HG02870 (cell line): ENCODE results near the gene CABCOCO1.
"Not testable (repeated sequence)": the region's sequence is repeated elsewhere in the genome, so short reads cannot be mapped to it uniquely, and the experiment has no call there.

Experiments
- ATAC-seq: cut with Tn5 transposase; IDR thresholded peaks from one replicate; pipeline ENCODE4 v1.9.1; 2021; ENCODE audit warnings: mild to moderate bottlenecking, moderate library complexity; ENCODE audit not compliant: unreplicated experiment

The CABCOCO1 gene

DNA sequence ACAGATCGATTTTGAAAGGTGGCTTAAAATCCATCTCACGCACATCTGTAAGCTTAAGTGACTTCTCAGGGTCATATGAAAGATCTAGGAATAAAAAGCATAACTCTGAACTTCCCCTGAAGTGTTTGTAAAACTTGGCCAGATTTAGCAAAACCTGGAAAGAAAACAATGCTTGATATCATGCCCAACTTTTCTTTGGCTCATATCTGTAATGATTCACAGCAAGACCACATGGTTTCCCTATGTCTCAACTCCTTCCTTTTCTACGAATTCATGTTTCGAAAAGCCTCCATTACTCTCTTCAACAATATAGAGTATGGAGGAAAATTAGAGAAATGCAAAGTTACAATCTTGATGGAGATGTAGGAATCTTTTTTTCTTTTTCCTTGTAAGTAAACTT lies 20.1 kb upstream of the CABCOCO1 start:
- no peak for ATAC-seq

DNA sequence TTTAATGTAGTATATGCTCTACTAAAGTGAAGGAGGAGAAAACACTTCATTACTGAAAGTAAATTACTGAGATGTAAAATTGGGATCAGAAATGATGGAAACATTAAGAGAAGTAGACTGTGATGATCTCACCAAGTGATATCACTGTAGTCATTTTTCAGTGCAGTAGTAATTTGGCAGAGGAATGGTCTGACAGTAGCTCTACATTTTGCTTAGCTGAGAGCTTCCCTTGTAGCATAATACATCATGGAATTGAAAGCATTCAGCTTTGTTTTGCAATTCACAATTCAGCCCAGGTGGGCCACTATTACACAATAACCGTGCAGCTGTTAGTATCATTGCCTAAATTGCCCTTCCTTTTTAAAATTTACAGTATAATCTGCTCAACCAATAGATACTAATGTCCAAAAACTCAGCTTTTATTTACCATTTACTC lies 19.4 kb upstream of the CABCOCO1 start:
- no peak for ATAC-seq

DNA sequence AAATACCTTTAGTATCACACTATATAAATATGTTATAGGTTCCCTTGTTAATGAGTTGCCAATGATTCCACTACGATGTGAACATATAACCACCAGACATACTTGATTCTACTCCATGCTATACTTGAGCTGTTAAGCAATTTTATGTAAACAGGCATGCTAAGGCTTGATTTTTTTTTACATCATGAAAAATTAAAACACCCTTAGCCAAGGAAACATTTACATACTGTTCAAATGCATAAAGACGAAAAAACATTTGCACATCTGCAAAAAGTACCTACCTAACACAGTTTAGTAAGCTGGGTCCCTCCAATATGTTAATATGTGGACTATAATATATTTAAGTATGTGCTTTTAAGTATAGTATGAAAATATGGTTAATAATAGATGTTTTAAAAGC lies 9.0 kb upstream of the CABCOCO1 start:
- no peak for ATAC-seq

DNA sequence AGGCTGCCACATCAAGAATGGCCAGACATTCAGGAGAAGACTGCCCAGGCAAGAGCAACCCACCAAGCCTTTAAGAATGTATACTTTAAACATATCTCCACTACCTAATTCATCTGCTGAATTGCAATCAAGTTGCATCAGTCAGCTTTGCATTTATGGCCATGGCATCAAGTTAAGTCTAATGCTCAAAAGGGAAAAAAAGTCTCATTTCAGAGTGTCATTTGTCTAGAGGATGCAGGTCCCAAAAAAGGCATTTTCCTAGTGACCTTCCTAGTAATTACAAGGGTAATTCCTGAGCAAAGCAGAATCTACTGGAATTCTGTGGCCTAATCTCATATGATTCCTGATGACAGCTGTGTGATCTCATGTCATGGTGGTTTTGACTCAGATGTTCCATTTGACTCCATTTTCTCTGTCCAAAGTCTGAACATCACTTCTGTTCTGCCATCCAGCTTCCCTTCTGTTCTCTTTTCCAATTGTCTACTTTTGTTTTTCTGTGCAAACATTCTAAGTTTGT lies 7.3 kb upstream of the CABCOCO1 start:
- ATAC-seq = no peak

DNA sequence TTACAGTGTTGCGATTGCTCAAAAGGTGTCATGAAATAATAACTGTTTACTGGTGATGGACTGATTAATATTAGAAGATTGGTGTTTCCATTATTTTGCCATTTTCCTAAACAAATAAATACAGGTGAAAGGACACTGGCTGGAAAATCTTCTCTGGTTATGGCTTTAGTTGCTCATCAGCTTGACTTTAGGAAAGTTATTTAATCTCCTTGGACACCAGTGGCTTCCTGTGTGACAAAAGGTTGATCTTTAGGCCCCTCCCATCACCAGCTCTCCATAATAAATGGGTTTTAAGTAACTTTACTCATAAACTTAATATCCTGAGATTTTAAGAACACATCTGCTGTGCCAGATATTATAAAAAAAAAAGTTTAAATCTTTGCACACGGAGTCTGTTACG lies 737 bp downstream of the CABCOCO1 start:
- ATAC-seq = no peak

DNA sequence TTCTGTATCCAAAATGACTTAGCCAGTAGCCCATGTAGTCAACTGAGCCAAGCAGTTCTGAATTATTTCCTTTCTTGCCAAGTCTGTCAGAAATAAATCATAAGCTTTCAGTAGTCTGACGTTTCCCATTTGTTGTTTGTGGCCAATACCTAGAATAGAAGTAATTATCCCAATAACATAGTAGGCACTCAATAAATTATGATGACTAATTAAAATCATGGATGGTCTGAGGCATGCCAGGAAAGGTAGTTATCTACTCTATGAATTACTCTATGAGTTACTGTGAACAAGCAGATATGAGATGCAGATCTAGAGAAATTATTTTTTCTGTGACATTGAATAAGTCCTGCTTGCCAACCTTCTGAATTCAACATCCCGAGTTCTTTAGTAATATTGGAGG lies 2.3 kb downstream of the CABCOCO1 start:
- no peak for ATAC-seq

DNA sequence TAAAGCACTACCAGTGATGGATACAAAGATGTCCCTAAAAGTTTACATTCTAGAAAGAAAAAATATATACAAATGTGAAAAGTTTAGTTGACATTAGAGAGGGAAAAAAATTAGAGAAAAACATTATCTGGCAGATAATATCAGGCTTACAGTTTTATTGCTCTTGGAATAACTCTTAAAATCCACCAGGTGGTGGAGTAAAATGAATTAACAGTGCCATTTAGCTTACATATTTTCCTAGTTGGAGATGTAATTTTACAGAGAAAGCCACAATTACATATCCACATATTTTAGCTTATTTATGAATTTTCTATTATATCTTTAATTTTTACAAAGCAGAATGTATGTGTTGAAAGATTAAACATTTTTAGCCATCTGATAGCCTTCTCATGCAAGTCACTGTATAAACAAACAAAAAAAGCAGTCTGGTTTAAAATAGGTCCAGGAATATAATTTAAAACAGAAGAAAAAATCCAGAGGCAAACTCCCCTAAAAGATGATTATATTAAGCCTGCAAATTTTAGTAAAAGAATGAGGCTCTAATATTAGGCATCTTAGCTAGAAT lies 6.5 kb downstream of the CABCOCO1 start:
- no peak for ATAC-seq

DNA sequence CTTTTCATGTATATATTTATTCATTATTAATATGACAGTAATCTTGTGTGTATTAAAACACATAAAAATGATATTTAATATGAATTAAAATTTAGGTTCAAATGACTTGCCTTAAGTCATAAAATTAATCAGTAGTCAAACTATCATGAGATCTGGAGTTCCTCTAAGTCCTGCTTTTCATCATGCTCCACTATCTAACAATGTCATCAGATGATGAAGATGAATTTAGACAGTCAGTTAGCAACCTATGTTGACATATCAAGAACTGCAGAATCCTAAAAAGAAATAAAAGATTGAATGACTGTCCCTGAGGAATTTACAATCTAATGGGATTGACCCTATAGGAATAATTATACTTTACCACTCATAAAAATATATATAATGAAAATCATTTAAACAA lies 7.1 kb downstream of the CABCOCO1 start:
- no peak for ATAC-seq

DNA sequence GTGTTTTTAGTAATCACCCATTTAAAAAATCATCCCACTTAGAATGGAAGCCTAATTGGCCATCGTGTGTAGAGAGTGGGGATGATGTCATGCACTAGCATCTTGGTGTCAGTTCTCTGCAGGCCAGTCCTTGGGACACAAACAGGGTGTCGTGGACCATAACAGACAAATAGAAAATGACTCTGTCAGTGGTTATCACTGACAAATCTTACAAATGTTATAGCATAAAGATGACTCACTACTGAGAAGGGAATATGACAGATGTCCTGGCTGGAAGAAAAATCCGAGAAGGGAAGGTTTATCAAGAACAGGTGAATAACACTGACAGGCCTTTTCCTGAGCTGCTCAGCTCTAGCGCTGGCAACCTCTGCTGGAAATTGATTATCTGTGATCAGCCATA lies 10.6 kb downstream of the CABCOCO1 start:
- ATAC-seq = no peak

DNA sequence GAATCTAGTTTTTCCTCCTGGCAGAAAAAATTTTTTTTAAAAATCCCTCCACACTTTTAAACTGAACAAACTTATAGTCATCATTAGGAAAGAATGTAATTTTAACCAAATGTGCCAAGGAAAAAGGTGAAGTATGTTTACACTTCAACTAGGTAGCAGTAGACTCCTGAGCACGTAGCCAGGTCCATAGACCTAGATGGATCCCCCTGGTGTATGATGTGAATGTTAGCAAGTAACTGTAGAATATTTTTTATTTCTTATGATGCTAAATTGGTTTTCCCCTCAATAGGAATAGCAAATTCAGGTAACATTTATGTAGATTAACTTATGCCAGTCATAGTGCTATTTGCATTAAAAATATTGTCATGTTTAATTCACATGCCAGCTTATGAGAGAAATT lies 19.6 kb downstream of the CABCOCO1 start:
- ATAC-seq = no peak

DNA sequence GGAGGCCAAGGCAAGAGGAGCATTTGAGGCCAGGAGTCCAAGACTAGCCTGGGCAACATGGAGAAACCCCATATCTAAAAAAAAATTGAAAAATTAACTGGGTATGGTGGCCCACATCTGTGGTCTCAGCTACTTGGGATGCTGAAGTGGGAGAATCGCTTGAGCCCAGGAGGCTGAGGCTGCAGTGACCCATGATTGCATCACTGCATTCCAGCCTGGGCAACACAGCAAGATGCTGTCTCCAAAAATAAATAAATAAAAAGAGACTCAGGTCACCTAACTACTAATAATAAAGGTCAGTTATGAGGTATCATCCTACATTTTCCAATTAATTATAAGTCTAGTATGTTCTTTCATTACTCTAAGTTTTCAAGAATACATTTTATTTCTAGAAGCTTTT lies 20.6 kb downstream of the CABCOCO1 start:
- no peak for ATAC-seq

DNA sequence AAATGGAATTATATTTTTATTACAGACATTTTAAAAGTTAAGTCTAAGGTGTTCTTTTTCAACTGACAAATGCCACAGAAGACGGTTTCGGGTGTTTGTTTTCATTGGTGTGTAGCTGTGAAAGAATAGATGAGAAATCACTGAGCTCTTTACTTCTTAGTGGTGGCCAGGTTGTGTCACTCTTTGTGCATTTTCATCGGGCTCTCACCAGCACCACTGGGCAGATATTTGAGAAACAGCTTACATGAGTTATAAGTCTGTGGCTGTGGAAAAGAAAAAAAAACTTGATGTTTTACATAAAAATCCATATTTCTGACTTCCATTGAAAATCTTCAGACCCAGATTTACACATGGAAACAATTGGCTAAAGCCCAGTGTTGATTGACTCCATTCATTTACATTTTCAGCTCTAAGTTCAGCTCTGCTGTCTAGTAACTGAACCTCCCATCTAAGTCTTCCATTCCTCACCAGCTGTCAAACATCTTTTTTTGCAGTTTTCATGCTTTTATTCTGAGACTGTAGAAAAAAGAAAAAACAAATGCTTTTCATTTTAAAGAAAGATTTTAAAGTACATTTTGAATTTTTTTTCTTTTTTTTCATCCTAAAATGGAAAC lies 22.3 kb downstream of the CABCOCO1 start:
- no peak for ATAC-seq

DNA sequence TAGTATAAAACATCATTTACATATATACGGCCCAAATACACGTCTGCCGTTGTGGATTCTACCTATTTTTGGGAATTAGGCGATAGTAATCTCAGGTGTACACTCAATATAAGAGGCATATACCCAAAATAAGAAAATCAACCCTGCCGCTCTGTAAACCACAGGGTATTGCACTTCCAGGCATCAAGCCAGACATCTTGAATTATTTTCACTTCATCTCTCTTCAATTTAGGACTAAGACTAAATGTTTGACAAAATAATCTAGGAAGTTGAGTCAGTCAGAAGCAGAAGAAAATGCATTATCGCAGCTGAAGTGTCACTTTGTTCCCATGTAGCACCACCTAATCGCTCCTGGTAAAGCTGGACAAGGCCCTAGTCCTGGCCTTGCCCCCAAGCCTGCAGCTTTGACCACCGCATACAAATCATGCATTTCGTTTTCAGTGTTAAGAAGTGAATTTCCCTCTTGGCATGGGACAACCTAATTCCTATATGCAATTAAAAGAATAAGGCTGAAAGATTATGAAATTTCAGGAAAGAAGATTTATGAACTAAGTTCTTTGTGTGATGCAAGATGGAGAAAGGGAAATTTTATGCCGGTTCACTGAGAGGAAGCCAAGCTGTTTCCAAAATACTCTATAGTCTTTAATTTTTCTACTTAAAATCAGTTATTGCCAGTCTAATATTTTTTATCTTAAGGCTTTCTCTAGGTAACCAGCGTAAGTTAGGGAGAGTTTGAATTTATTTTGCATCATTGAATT lies 26.0 kb downstream of the CABCOCO1 start:
- ATAC-seq = no peak

DNA sequence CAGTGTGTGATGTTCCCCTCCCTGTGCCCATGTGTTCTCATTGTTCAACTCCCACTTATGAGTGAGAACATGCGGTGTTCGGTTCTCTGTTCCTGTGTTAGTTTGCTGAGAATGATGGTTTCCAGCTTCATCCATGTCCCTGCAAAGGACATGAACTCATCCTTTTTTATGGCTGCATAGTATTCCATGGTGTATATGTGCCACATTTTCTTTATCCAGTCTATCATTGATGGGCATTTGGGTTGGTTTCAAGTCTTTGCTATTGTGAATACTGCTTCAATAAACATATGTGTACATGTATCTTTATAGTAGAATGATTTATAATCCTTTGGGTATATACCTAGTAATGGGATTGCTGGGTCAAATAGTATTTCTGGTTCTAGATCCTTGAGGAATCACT lies 28.9 kb downstream of the CABCOCO1 start:
- ATAC-seq = not testable (repeated sequence)

DNA sequence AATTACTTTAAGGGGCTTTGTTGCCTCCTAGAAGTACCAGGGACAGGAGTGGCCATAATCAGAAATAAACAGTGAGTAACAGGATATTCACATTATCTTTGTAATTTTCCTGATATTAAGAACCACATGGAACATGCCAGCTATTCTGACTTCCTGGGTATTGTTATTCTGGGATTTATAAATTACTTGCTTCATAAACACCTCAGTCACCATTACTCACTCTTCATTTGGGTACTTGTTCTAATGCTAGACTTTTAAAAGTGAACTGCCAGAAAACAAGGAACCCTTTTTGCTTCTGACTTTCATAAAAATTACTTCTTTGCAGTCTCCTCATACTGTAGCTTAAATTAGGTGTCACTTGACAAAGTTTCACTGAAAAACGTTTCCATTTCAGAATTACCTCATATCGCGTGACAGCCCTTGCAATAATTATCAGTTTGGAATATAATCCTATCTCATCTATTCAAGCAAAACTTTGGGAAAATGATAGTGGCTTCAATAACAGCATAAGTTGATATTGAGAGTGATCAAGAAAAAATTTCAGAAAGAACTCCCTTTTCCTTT lies 29.8 kb downstream of the CABCOCO1 start:
- ATAC-seq = no peak

DNA sequence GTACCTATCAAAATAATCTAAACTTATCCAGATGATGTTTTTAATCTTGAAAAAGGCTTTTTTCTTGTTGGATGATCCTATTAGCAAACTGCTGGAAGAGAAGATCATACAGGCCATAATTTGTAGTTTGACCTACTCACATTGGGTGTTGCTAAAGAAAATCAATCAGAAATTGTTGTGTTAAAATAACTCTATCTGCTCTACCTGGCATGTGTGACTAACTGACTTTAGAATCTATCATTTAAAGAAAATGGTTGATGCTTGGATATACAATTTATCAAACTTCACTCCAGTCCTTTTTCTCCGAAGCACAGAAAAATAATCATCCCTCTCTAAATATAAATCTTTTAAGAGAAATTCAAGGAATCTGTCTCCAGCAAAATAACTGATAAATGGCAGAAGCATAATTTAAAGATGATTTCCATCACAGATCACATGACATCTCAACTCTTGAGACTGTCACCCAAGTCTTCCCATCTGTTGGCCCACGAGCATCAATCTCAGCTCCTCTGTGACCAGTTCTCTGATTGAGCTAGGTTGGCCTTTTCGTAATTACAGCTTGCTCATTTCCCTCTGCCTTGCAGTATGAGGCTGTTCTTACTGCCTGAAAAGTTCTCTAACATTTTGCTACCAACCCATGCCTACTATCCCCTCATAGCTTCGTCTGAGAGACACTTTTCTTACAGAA lies 36.4 kb downstream of the CABCOCO1 start:
- no peak for ATAC-seq

DNA sequence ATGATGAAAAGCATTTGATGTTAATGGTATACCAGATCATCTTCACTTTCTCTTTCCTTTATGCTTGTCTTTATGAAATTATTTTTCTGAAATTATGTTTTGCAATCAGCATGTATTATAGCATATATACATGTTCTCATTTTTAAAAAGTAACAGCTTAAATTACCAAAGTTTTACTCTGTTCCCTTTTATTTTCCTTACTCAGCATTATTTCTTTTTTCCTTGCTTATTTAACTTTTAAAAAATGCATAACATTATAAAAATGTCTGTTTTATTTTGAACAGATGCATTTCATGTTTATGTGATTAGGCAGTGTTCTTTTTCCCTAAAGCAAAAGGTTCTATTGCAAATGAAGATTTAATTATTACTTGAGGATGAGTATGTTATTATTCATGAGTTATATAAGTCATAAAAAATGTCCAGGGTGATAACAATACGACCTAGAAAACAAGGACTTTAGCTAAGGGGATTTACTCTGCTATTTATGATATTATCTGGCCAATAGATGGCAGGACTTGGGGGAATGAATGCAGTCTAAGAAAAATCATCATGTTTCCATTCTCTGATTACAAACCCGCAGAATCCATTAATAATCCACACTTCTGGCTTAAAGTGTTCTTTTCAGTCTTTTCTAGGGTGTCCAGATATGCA lies 38.5 kb downstream of the CABCOCO1 start:
- ATAC-seq = no peak

DNA sequence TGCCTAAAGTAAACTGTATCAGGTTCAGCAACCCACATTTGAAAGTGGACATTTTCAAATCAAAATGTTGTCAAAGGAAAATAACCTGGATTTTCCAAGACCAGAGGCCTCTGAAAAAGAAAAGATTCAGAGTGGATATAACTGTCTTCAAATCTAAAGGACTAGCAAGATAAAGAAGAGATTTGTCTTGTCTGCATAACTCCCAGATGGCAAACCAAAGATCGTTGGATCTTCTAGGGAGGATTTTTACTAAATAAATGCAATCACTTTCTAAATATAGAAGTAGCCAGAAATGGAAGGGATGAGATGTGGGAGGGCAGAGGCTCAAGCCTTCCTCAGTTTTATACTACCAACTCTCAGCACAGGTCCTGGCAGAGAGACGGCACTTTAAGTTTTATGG lies 39.0 kb downstream of the CABCOCO1 start:
- no peak for ATAC-seq

DNA sequence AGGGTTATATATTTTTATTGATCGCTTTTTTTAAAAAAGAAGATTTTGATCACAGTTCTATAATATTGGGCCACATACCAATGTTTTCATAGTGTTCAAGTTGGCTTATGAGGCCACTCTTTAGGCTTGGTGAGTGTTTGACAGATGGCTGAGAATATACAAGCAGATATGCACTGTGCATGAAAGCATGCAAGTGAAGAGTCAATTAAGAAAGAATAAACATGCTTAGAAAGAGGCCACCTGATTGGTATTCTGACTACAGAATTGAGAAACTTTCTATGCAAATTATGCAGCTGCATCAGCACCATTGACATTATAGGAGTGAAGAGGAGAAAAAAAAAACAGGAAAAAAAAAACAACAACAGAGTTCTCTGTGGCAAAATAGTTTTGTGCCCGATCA lies 39.9 kb downstream of the CABCOCO1 start:
- no peak for ATAC-seq

DNA sequence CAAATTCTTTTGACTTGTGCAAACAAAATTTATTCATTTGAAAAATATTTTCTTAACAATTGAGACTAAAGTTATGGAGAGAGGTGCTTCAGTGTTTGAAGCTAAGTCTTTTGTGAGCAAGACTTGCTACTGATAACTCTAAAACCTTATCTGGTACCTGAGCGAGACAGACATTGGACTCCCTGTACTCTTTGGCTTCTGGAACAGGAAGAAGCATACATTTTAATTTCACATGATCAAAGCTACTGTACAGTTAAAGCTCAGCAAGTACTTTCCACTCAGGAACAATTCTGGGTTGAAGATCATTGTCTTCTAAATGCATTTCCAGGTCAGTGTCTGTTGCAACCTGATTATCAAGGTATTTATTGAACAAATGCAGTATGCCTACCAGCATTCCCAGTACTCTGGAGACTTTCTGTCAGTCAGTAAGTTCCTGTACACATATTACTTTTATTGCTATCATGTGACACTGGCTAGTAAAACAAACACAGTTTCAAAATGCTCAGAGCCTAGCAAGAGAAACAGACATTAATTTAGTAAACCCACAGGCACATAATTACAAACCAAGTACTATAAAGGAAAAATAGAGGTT lies 42.4 kb downstream of the CABCOCO1 start:
- ATAC-seq = no peak
